Natural killer cell treated with Interleukin-12 subunit alpha and Interleukin-12 subunit beta and Interleukin-15 and Interleukin-18, amount 100 ng/mL, for 72 hours (primary cell): ENCODE data around the gene UNC119B. TPM values are rescaled to one million over a fixed set of nuclear protein-coding genes. Genes with fewer than 3 reads are reported as not detected.

ENCODE experiments used
- ATAC-seq, 2 donors: fragments of 150-1000 bp; cut with Tn5 transposase in 1 of 2; sonication (Bioruptor Pico), chemical (Tn5 transposase) in 1 of 2; 2 replicates each; pipeline ENCODE4 v1.10.0; 2021
- DNase-seq: peaks from one replicate; pipeline ENCODE4 v3.0.0; 2022; ENCODE audit warnings: low spot score
- H3K27ac Mint-ChIP-seq, 2 donors: 1 replicate in 1 of 2; 2 replicates in 1 of 2; pipeline ENCODE4 v1.8.0; 2022; ENCODE audit warnings: mixed read lengths in 2 of 2, mild to moderate bottlenecking in 1 of 2, moderate library complexity in 1 of 2
- H3K27me3 Mint-ChIP-seq, 2 donors: 1 replicate in 1 of 2; 2 replicates in 1 of 2; pipeline ENCODE4 v1.8.0; 2022; ENCODE audit warnings: mixed read lengths in 2 of 2
- H3K36me3 Mint-ChIP-seq: one replicate; pipeline ENCODE4 v1.8.0; 2022; ENCODE audit warnings: mixed read lengths
- H3K4me1 Mint-ChIP-seq, 2 donors: 1 replicate in 1 of 2; 2 replicates in 1 of 2; pipeline ENCODE4 v1.8.0; 2022; ENCODE audit warnings: low read depth in 2 of 2, mixed read lengths in 2 of 2, mild to moderate bottlenecking in 1 of 2
- H3K4me3 Mint-ChIP-seq: one replicate; pipeline ENCODE4 v1.8.0; 2022; ENCODE audit warnings: mixed read lengths
- H3K9me3 Mint-ChIP-seq: 2 replicates; pipeline ENCODE4 v1.8.0; 2022; ENCODE audit warnings: mixed read lengths
- total RNA-seq, 2 donors: library from RNA; stranded (reverse); gene quantifications; one replicate each; pipeline ENCODE4 v1.2.3, GENCODE V29; 2022

Gene UNC119B
- total RNA-seq, 2 donors from 2014 or later = 15.6 to 28.1 TPM

DNA sequence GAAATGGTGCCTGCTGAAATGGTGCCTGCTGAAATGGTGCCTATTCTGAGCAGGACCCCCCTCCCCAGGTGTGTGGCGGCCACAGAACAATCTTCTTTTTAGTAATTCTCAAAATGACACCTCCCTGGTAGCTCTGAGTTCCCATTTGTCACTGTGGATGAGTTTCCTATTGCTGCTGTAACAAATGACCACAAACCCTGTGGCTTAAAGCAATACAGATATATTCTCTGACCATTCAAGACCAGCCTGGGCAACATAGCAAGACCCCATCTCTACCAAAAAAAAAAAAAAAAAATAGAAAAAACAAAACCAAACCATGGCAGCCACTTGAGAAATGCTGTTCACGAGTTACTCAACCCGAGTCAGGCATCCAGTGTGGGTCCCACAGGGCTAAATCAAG, 23.3 kb downstream of the UNC119B start:
- H3K4me1 Mint-ChIP-seq = no peaks in the 10 kb centered on the region
- ATAC-seq = no peak
- no peaks in the 10 kb centered on the region for H3K9me3 Mint-ChIP-seq
- no peaks in the 10 kb centered on the region for H3K27me3 Mint-ChIP-seq
- no peak for DNase-seq
- no peaks in the 10 kb centered on the region for H3K36me3 Mint-ChIP-seq
- H3K27ac Mint-ChIP-seq = no peak overlapping the region
- no peak overlapping the region for H3K4me3 Mint-ChIP-seq

DNA sequence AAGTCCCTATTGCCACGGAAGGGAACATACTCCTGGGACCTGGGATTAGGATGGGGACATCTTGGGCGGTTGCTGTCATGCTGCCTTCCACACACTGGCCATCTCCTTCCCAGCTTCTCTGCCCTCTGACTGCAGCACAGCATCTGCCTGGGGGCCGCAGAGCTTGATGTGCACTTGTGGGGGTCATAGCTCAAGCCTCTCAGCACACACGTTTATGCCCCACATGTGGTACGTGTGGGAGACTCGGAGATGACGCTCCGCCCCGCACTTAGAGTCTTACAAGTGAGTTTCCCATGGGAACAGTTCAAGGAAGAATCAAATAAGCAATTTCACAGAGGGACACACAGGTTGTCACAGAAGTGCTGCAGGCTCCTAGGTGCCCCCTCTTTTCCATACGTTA, 24.0 kb downstream of the UNC119B start:
- Mint-ChIP-seq H3K4me1 (no peaks in the 10 kb centered on the region), H3K4me3 (no peak overlapping the region), H3K27me3 (no peaks in the 10 kb centered on the region), H3K9me3 (no peaks in the 10 kb centered on the region), H3K27ac (no peak overlapping the region), H3K36me3 (no peaks in the 10 kb centered on the region)
- DNase-seq (no peak), ATAC-seq (no peak)

DNA sequence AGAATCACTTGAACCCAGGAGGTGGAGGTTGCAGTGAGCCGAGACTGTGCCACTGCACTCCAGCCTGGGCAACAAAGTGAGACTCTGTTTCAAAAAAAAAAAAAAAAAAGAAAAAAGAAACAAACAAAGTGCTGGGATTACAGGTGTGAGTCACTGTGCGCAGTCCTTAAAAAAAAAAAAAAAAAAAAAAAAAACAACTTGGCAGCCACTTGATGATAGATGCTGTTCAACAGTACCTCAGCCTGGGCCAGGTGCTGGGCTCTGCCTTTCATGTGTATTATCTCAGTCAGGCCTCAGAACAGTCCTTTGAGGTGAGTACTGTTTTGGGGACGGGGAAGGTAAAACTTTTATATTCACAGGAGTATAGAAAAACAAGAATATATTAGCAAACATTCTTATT, 24.9 kb downstream of the UNC119B start:
- no peak for DNase-seq
- no peaks in the 10 kb centered on the region for H3K4me1 Mint-ChIP-seq
- no peak overlapping the region for H3K27ac Mint-ChIP-seq
- no peaks in the 10 kb centered on the region for H3K36me3 Mint-ChIP-seq
- no peaks in the 10 kb centered on the region for H3K9me3 Mint-ChIP-seq
- ATAC-seq = no peak
- H3K4me3 Mint-ChIP-seq = no peak overlapping the region
- H3K27me3 Mint-ChIP-seq = no peaks in the 10 kb centered on the region

DNA sequence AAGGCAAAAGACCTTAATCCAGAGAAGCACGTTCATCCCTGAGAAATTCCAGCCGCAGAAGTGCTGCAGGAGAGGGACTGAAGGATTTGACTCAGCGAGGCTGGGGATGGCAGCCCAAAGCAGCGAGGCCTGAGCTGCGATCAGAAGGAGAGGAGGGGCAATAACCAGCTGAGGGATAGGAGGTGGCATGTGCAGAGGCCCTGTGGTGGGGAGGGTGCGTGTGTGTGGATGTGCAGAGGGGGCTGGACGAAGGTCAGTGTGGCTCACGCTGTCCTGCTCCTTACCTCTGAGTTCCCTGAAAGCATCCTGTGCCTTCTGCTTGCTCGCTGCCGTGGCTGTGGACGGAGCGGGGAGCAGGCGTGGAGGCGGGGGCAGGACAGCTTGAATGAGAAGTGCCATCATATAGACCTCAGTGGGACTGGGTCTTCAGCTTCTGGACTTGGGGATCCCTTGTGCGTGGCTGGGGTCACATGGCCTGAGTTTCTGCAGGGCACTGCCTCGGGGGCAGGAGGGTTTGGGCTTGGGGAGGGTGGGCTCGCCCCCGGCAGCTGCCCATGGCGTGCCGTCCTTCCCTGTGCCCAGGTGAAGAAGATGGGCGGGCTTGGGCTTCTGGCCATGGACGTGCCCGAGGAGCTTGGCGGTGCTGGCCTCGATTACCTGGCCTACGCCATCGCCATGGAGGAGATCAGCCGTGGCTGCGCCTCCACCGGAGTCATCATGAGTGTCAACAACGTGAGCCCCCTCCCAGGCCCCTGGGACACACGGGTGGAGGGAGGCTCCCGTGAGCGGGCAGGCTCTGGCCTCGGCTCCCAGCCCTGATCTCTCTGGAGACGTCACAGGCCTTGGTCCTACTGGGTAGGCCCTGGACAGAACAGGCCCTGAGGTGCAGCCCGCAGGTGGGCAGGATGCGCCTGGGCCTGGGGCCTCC, 26.4 kb downstream of the UNC119B start:
- H3K4me1 Mint-ChIP-seq = no peaks in the 10 kb centered on the region
- H3K27me3 Mint-ChIP-seq = no peaks in the 10 kb centered on the region
- no peaks in the 10 kb centered on the region for H3K36me3 Mint-ChIP-seq
- H3K27ac Mint-ChIP-seq = no peak overlapping the region
- H3K9me3 Mint-ChIP-seq = no peaks in the 10 kb centered on the region
- DNase-seq (no peak), ATAC-seq (no peak)
- no peak overlapping the region for H3K4me3 Mint-ChIP-seq

DNA sequence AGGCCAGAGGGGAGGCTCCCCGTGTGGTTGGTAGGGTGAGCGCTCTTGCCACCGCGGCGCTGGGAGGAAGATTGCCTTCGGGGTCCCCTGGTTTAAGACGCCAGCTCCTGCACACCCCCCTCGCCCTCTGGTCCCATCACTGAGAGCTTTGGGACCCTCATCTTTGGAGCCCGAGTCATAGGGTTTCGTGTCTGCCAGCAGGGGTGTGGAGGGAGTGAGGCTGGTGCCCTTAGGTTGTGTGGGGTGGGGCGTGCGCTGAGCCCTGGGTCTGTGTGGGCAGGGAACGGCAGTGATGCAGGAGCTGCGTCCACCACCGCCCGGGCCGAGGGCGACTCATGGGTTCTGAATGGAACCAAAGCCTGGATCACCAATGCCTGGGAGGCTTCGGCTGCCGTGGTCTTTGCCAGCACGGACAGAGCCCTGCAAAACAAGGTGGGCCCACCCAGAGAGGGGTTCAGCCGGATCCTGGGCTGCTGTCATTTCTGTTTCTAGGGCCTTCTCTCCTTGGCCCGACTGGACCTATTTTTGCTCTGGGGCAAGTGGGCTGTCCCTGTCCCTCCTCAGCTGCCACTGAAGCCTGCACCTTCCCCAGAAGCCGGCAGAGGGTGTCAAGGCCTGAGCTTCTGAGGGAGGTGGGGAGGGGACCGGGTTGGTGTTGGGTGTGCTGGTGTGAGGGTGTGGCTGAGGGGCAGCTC, 27.4 kb downstream of the UNC119B start:
- no peak overlapping the region for H3K4me3 Mint-ChIP-seq

DNA sequence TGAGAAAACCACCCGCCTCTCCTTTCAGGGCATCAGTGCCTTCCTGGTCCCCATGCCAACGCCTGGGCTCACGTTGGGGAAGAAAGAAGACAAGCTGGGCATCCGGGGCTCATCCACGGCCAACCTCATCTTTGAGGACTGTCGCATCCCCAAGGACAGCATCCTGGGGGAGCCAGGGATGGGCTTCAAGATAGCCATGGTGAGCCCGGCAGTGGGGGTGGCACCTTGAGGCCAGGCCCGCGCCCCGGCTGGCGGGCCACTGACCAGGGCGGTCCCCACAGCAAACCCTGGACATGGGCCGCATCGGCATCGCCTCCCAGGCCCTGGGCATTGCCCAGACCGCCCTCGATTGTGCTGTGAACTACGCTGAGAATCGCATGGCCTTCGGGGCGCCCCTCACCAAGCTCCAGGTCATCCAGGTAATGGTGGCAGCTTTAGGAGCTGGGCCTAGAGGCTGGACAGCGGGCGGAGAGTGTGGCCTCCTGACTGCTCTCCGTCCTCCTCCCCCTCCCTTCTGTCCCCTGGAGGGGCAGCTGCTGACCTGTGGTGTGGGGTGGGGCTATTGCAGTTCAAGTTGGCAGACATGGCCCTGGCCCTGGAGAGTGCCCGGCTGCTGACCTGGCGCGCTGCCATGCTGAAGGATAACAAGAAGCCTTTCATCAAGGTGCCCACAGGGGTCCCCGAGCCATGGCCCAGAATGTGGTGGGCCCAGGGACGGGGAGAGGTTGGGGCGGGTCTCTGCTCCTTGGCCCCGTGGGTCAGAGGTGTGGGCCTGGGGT, 28.2 kb downstream of the UNC119B start:
- ATAC-seq (no peak), DNase-seq (no peak)
- Mint-ChIP-seq H3K27me3 (no peaks in the 10 kb centered on the region), H3K36me3 (no peaks in the 10 kb centered on the region), H3K9me3 (no peaks in the 10 kb centered on the region), H3K4me1 (no peaks in the 10 kb centered on the region), H3K4me3 (no peak overlapping the region), H3K27ac (no peak overlapping the region)

More for the DNA sequence above, 27.4 kb downstream of the UNC119B start:
- ATAC-seq (no peak), DNase-seq (no peak)
- Mint-ChIP-seq H3K27me3 (no peaks in the 10 kb centered on the region), H3K36me3 (no peaks in the 10 kb centered on the region), H3K27ac (no peak overlapping the region), H3K9me3 (no peaks in the 10 kb centered on the region), H3K4me1 (no peaks in the 10 kb centered on the region)

DNA sequence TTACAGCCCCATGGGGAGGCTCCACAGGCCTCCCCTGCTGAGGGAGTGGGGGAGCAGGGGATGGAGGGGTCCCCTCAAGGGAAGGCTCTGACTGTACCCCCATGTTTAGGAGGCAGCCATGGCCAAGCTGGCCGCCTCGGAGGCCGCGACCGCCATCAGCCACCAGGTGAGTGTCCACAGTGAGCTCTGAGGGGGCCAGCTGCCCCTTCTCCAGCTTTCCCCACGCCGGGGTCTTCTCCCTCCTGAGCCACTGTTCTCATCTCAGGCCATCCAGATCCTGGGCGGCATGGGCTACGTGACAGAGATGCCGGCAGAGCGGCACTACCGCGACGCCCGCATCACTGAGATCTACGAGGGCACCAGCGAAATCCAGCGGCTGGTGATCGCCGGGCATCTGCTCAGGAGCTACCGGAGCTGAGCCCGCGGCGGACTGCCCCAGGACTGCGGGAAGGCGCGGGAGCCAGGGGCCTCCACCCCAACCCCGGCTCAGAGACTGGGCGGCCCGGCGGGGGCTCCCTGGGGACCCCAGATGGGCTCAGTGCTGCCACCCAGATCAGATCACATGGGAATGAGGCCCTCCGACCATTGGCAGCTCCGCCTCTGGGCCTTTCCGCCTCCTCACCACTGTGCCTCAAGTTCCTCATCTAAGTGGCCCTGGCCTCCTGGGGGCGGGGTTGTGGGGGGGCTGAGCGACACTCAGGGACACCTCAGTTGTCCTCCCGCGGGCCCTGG, 28.9 kb downstream of the UNC119B start:
- no peak for ATAC-seq

DNA sequence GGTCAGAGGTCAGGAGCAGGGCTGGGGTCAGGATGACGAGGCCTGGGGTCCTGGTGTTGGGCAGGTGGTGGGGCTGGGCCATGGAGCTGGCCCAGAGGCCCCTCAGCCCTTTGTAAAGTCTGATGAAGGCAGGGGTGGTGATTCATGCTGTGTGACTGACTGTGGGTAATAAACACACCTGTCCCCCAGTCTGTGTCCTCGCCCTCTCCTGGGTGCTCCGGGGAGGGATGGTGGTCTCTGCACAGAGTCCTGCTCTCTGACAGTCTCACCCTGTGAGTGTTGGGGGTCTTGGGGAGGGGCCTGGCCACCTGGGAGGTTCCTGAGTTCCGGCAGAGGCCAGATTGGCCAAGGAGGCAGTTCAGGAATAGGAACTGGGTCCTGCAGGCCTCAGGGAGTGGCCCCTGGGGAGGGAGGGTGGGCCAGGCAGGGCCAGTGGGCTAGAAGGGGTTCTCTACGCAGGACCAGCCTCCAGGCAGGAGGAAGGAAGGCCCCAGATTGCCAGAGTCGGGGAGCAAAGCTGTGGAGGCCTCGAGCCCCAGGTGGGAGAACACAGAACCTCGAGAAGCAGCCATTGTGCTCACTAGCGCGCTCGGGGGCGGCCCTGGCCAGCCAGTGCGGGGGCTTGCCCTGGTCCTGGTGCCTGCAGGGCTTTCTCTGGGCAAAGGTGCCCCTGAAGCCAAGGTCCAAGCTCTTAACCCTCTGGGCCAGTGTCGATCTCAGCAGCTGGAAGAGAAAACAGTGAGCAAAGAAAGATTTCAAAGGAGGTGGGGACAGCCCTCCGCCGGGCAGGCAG, 29.8 kb downstream of the UNC119B start:
- Mint-ChIP-seq H3K36me3 (no peaks in the 10 kb centered on the region), H3K4me1 (no peaks in the 10 kb centered on the region), H3K4me3 (no peak overlapping the region), H3K9me3 (no peaks in the 10 kb centered on the region), H3K27ac (no peak overlapping the region), H3K27me3 (no peaks in the 10 kb centered on the region)
- DNase-seq (no peak), ATAC-seq (no peak)

More for the DNA sequence above, 28.9 kb downstream of the UNC119B start:
- H3K4me3 Mint-ChIP-seq = no peak overlapping the region
- H3K4me1 Mint-ChIP-seq = no peaks in the 10 kb centered on the region
- no peaks in the 10 kb centered on the region for H3K27me3 Mint-ChIP-seq
- no peak for DNase-seq
- no peak overlapping the region for H3K27ac Mint-ChIP-seq
- H3K9me3 Mint-ChIP-seq = no peaks in the 10 kb centered on the region
- no peaks in the 10 kb centered on the region for H3K36me3 Mint-ChIP-seq

DNA sequence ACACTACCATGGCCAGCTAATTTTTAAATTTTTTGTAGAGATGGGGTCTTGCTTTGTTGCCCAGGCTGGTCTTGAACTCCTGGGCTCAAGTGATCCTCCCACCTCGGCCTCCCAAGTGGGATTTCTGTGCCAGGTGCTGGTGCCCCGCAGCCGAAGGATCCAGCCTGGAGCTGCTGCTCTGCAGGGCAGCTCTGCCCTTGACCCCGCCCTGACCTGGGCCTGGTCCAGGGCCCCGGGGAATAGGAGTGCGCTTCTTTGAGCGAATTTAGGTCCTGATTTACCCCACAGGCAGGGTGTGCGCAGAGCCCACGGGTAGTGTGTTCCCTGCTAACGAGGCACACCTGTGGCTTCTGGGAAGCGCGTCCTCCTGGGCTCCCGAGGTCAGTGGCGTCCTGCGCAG, 30.6 kb downstream of the UNC119B start:
- Mint-ChIP-seq H3K36me3 (no peaks in the 10 kb centered on the region), H3K27ac (no peak overlapping the region), H3K9me3 (no peaks in the 10 kb centered on the region), H3K27me3 (no peaks in the 10 kb centered on the region), H3K4me3 (no peak overlapping the region), H3K4me1 (no peaks in the 10 kb centered on the region)
- DNase-seq = no peak
- ATAC-seq = no peak

DNA sequence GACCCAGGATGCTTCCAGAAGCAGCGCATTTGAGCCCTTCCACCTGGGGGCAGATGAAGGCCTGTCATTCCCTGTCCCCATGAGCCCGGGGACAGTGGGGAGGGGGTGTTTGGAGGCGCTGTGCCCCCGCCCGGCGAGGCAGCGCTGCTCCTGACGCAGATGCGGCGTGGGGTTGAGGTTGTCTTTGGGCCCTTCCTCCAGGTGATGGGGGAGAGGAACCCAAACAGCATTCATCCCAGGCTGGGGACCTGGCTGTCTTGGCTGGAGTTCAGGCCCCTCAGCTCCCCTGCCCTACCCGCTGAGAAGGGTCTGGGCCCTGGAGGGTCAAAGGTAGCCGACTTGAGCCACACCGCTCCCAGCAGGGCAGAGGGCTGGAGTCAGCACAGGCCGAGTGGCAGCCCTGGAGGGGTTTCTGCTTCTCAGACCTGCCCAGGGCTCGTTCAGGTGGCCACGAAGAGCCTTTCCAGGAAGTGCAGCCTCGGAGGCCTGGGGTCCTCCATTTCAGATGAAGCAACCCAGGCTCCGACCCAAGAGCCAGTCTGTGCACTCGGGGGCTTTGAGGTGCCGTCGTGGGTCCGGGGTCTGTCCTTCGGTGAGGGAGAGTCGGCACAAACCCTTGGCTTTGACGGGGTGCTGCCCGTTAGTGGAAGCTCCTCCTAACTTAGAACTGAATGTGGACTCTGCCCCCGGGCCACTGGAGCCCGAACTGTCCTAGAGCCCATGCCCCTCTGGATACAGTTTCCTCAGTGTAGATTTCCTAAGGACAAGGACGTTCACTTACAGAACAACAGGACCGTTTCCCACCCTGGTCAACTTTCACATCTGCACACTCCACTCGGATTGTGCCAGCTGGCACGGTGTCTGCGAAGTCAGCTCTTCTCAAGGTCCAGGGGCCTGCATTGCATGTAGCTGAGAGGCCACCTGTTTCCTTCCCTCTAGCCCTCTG, 31.5 kb downstream of the UNC119B start:
- H3K9me3 Mint-ChIP-seq = no peaks in the 10 kb centered on the region
- H3K27ac Mint-ChIP-seq = no peak overlapping the region
- DNase-seq (no peak), ATAC-seq (no peak)
- no peaks in the 10 kb centered on the region for H3K36me3 Mint-ChIP-seq
- H3K4me1 Mint-ChIP-seq = no peaks in the 10 kb centered on the region
- no peaks in the 10 kb centered on the region for H3K27me3 Mint-ChIP-seq
- H3K4me3 Mint-ChIP-seq = no peak overlapping the region

DNA sequence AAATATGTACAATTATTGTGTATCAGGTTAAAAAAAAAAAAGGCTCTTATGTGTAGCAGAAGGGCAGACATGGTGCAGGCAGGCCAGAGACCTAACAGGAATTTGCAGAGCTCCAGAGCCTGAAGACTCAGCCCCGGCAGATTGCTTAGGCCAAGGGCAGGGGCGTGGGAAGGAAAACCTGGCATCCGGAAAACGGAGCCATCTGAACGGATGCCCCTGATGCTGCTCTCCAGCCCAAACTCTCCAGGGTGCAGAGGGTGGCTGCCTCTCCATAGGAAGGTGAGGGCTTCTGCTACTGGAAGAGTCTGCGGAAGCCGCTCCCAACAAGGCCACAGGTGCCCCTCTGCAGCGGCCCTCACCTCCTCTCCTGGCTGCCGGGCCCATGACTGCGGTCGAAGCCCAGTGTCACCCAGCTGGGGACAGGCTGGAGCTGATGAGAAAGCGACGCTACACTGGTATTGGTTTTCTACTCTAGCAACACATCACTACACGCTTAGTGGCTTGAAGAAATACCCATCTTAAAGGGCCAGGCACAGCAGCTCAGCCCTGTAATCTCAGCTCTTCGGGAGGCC, 34.8 kb downstream of the UNC119B start:
- DNase-seq (no peak), ATAC-seq (peak in 1 of 2 donors; percentile 24)
- Mint-ChIP-seq H3K36me3 (no peaks in the 10 kb centered on the region), H3K27me3 (no peaks in the 10 kb centered on the region), H3K27ac (no peak overlapping the region), H3K4me3 (no peak overlapping the region), H3K9me3 (no peaks in the 10 kb centered on the region), H3K4me1 (no peaks in the 10 kb centered on the region)

DNA sequence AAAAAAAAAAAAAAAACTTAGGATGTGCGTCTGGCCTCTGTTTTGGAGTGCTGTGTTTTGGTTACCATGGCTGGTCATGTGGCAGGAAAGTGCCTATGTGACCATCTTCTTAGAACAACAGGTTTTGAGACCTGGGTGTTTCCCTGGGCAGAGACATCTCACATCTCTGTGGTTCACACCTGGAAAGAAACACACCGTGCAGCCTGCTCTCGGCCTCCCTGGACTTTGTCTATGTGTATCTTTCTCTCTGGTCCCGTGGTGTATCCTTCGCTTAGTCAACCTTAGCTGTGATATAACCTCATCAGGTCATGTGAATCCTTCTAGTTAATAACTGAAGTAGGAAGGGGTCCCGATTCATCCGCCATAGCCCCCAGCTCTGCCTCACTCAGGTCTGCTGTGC, 38.0 kb downstream of the UNC119B start:
- no peak for ATAC-seq
- no peak overlapping the region for H3K27ac Mint-ChIP-seq
- no peaks in the 10 kb centered on the region for H3K9me3 Mint-ChIP-seq
- no peak for DNase-seq
- H3K27me3 Mint-ChIP-seq = peaks cover 0 to 2% of the 10 kb centered on the region in 2 donors
- H3K4me3 Mint-ChIP-seq = no peak overlapping the region
- no peaks in the 10 kb centered on the region for H3K36me3 Mint-ChIP-seq
- H3K4me1 Mint-ChIP-seq = no peaks in the 10 kb centered on the region
